GM19025 (cell line): ENCODE results near the gene STX8.

Experiments
- ATAC-seq: cut with Tn5 transposase; IDR thresholded peaks from one replicate; pipeline ENCODE4 v1.9.1; 2021; ENCODE audit warnings: mild to moderate bottlenecking, low read depth, moderate library complexity; ENCODE audit not compliant: unreplicated experiment

STX8 gene

DNA sequence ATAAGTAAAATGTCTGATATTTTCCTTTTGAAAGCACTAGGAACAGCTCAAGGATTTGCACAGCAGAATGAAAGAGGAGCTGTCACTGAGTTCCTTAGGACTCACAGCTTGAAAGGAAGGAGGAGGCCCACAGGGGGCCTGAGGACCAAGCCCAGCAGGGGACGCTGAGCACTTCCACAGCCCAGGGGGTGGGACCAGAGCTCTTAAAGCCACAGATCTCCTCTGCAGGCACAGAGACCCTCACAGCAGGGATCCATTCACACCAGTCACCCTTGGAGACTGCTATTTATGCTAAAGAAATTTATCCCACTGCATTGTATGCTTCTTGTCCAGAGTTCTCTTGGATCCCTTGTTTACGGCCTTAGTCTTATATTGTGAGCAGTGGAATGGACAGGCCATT lies 253.3 kb downstream of the STX8 start:
- ATAC-seq, result no peak

DNA sequence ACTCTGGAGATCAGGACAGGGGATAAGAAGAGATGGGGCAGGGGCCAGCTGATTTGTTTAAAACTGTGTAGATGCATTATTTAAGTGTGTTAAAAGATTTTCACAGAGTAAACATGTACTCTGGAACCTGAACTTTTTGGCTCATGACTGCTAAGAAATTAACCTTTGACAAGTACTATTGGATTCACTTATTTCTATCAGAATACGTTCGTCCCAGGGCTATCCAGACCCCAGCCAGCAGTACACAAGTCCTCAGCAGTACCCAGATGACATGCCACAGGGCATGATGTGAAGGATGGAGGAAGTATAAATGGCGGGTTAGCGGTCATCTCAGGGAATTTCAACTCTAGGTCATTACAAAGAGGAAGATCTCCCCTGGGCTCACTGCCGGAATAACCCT lies 253.7 kb downstream of the STX8 start:
- ATAC-seq, result no peak

DNA sequence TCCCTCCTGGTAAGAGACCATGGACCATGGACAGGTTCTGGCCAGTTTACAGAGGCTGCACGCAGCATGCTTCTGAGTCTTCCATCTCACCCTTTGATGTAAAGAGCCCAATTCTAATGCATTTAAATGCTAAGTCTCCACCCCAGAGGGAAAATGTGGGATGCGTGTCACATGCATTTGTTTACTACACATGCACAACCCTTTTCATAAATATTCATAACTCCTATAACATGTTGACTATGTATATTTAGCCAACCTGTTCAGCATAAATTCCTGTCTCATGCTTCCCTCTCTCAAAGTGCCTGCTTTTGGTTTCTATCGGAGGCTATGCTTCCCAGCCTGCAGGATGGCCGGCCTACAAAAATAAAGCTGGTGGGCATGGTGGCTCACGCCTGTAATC lies 260.3 kb downstream of the STX8 start:
- no peak for ATAC-seq

GRCh38 chr17:9313346-9313745 lies 262.3 kb downstream of the STX8 start:
- ATAC-seq, result no peak

GRCh38 chr17:9309216-9309615 lies 266.4 kb downstream of the STX8 start:
- ATAC-seq, result no peak

DNA sequence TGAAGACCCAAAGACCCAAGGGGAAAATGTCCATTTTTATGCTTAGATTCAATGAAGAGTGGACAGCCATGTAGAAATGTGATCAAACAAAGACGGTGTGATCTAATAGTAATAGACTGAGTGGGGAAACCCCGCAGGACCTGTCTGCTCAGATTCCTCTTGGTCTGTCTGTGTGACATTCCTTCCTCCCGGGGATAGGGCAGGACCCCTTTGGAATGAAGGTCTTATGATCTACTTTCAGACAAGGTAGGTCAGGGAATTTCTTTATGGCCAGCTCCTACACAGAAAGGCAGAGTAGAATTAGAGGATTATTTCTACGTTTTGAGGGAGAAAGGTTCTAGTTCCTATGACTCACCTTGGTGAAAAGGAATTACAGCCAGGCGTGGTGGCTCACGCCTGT lies 267.6 kb downstream of the STX8 start:
- ATAC-seq, result no peak

GRCh38 chr17:9307313-9307998 lies 268.2 kb downstream of the STX8 start:
- ATAC-seq, result no peak

GRCh38 chr17:9306086-9306485 lies 269.5 kb downstream of the STX8 start:
- ATAC-seq, result no peak

GRCh38 chr17:9299695-9300094 lies 275.9 kb downstream of the STX8 start:
- no peak for ATAC-seq

DNA sequence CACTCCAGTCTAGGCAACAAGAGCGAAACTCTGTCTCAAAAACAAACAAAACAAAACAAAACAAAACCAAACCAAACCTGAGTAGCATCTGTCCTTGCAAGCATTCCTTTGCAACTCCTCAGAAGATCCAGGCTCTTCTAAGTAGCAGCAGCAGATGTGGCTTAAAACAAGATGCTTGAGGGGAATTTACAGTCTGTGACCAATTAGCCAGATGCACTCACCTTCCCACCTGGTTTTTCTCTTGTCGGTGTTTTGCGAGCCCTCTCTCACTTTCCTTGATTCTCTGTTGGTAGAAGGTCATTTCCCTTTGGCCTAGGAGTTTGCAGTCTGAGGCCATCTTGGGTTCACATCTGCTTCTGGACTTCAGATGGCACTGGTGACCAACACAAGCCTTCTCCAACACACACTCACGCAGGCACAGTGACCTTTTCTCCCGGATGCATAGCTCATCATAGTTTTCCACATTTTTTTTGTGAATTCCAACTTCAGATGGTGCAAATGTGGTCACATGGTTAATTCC lies 276.8 kb downstream of the STX8 start:
- no peak for ATAC-seq

- no peak for ATAC-seq
Measured at GRCh38 chr17:9298135-9298534, 277.5 kb downstream of the STX8 start.

DNA sequence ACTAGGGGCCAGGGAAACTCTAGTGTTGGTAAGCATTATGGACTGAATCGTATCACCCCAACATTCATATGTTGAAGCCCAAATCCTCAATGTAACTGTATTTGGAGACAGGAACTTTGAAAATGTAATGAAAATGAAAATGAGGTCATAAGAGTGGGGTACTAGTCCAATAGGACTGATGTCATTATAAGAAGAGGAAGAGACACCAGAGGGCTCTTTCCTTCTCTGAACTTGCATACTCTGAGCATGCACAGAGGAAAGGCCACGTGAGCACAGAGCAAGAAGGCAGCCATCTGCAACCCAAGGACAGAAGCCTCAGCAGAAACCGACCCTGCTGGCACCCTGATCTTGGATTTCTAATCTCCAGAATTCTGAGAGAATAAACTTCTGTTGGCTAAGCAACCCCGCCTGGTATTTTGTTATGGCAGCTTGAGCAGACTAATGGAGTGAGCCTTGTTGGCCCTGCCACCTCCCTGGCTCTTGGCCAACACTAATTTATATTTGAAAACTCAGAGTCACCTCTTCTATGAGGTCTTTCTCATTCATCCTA lies 280.9 kb downstream of the STX8 start:
- no peak for ATAC-seq

DNA sequence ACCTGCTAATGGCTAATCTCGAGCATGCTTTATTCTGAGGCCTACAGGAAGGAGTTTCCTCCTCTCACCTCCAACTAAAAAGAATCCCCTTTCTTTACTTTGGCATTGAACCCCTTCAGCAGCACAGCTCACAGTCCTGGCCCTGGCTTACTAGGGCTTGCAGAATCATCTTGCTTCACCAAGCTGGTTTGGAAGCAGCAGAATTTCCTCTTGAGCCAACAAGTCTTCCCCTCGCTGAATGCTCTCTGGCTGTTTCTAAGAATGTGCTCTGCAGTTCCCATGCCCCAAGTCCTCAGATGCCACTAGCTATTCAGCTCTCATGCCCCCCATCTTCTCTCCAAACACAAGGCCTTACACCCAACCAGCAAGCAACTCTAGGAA lies 283.1 kb downstream of the STX8 start:
- ATAC-seq, result no peak

- no peak for ATAC-seq
Measured at GRCh38 chr17:9291912-9292560, 283.6 kb downstream of the STX8 start.

- no peak for ATAC-seq
Measured at GRCh38 chr17:9290226-9290613, 285.4 kb downstream of the STX8 start.

DNA sequence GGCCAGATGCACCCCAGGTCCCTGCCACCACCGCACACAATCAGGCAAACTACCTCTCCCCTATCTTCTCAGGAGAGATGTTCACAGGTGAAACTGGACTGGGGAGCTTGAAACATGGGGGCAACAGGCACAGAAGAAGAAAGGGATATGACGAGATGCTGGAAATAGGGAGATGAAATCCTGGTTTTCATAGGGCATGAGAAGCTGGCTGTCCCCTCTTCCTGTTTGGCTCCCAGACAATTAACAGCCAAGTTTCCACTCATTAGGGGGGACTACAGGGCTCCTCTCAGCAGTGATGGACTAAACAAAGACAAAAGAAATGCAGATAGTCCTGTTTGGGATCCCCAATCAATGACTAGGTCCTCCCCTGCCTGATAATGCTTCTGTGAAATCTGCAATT lies 288.3 kb downstream of the STX8 start:
- ATAC-seq, result no peak

- ATAC-seq, result no peak
Measured at GRCh38 chr17:9286434-9286833, 289.2 kb downstream of the STX8 start.

DNA sequence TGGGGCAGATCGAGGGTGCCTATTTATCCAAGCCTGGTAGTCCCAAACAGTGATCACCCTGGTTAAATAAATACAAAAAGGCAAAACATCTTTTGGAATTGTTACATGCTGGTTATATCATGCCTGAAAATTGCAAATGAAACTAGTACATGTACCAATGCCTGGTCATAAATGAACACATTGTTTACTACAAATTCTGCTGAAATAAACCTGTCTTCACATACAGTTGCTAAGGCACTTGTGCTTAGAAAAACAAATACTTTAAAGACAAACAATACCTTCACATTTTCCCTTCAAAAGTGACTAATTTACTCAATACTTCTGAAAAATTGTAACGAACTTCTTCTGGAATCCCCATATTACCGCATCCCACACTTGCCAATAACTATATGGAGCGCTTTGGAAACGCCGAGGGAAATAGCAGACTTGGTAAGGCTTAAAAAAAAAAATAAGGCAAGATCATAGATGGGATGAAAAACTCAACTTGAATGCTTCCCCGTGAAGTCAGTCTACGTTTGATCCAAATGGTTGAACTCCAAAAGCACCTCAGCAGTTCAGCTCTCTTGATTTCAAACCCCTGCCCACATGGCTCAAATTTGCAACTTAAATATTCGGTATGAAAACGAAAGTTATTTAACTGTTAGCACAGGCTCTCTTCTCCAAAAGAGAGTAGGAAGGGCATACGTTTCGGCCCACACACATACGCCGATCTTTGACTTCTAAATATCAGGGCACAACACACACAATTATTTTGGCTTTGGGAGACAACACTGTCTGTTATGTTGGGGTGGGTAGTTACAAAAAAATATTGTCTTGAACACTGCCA lies 289.8 kb downstream of the STX8 start:
- ATAC-seq, result no peak

GRCh38 chr17:9284884-9285283 lies 290.7 kb downstream of the STX8 start:
- ATAC-seq, result no peak

GRCh38 chr17:9283909-9284308 lies 291.7 kb downstream of the STX8 start:
- ATAC-seq, result no peak

DNA sequence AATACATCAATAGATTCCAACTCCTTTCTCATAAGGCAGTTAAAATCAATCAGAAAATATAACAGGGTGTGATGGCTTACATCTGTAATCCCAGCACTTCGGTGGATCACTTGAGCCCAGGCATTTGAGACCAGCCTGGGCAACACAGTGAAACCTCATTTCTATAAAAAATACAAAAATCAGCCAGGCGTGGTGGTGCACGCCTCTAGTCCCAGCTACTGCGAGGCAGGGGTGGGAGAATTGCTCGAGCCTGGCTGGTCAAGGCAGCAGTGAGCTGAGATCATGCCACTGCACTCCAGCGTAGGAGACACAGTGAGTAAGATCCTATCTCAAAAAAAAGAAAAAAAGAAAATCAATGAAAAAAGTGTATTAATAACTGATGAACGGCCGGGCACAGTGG lies 295.7 kb downstream of the STX8 start:
- no peak for ATAC-seq
